RPMI7951 (cell line): Measurements from ENCODE around the gene PROC. TPM values are rescaled to one million over a fixed set of nuclear protein-coding genes. Genes with fewer than 3 reads are reported as not detected.
"Not testable (repeated sequence)": the region's sequence is repeated elsewhere in the genome, so short reads cannot be mapped to it uniquely, and the experiment has no call there.

Source experiments
- DNase-seq: peaks from one replicate; pipeline ENCODE4 v3.0.0-alpha.2; 2012; ENCODE audit warnings: low read depth
- total RNA-seq: library from RNA; depleted of rRNA; stranded (reverse); fragments of >200 nt; shearing (Covaris generic); gene quantifications from 2 replicates; pipeline ENCODE4 v1.2.3, GENCODE V29; 2014

PROC gene
- total RNA-seq, 1 experiment from 2014 or later = 0.48 TPM

DNA sequence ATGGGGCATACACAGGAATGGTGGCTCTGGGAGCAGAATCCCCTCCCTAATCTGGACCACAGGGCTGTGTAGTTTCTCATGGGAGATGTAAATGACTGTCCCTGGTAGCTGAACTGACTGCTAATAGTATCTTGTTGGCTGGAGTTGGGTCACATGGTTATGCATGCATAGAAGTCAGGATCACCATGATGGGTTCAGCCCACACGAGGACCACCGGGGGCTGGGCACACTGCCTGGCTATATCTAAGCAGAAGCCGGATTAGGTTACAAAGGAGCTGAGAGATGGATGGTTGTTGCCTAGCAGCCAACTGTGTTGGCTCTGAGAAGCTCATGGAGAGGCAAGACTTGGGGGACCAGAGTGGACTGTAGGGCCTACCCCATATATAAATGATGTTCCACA, 23.7 kb upstream of the PROC start:
- no peak for DNase-seq

DNA sequence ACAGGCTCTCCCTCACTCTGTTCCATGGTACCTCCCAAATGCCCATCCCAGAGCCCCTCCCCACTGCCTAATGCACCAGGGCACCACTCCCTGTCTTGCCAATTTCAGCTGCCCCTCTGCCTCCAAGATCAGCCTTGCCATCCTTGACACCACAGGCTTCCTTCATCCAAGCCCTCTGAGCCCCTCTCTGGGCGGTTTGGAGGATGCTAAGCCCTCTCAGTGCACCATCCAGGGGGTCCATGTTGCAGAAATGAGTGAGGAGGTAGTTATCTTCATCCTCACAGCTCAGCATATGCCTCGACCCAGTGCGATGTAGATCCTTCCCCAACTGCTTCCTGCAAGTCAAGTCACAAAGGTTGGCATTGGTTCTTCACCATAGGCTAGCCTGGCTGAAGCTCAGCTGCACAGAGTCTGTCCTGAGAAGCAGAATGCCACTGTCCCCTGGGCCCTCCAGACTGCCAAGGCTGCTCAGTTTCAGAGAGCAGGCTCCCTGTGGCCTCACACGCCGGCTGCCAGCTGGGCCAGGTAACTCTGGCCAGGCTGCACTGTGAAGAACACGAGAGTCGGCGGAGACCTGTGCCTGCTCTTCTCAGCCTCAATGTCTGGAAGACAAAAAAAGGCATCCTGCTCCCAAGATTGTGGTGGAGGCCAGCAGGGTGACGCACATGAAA, 20.5 kb upstream of the PROC start:
- no peak for DNase-seq

DNA sequence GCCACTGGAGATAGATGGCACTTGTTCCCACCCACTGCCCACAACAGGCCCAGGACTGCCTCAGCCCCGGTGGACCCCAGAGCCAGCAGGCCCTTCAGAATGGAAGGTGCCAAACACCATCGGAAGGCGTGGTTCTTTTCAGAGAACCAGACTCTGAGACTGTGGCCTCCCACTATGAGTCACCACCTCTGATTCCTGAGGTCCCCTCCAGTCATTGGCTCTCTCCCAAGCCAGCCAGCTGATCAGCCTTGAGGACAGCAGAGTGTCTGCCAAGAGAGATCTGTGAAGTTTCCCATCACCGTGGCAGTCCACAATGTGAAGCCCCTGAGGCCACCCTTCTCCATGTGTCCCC, 20.0 kb upstream of the PROC start:
- DNase-seq = peak; percentile 99

DNA sequence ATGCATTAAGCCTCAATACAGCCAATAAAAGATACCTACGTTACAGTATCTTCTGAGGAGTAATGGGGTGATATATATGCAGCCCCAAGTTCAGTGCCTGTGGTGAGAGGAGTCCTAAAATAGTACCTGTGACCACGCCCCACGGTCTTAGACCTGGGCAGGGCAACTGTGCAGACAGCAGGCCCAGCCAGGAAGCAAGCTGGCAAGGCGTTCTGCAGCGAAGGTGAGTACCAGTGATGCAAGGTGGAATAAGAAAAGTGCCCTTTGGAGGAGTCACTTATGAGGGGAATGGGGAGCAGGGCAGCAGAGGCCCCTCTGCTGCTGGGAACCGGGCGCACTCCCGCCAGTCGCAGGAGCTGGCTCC, 17.7 kb upstream of the PROC start:
- DNase-seq = no peak

DNA sequence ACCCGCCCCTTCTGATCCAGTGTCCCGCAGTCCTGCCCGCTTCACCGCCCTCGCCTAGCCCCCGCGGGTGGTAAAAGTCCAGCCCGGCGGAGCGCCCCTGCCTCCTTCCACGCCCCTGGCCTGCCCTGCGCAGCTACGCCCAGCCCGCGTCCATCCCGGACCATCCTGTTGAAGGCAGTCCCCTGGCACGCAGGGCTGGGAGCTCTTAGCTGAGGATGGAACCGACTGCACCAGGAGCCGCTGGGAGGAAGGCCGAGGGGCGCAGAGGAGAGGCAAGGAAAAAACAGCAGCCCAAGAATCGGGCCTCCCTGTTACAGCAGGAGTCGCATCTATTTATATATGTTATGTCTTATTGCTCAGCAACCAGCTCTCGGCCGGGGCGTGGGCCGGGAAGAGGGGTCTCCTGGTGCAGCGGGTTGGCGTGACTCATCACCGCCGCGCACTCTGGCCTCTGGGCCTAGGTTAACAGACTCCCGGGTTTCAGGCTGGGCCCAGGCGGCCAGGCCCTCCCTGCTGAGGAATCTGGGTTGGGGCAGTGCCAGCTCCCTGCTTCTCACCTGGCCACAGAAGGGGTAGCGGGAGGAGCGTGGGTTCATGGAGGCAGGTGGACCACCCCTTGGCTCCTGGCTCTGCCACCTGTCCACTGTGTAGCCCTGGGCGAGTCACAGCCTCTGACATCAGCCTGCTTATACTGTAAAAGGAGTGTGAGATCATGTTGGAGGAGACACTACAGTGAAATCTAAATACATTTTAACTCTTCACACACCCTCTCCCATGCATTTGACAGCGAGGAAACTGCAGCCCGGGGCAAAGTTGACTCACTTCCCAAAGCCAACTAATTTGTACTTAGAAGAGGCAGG, 17.1 kb upstream of the PROC start:
- peak; percentile 81 for DNase-seq

DNA sequence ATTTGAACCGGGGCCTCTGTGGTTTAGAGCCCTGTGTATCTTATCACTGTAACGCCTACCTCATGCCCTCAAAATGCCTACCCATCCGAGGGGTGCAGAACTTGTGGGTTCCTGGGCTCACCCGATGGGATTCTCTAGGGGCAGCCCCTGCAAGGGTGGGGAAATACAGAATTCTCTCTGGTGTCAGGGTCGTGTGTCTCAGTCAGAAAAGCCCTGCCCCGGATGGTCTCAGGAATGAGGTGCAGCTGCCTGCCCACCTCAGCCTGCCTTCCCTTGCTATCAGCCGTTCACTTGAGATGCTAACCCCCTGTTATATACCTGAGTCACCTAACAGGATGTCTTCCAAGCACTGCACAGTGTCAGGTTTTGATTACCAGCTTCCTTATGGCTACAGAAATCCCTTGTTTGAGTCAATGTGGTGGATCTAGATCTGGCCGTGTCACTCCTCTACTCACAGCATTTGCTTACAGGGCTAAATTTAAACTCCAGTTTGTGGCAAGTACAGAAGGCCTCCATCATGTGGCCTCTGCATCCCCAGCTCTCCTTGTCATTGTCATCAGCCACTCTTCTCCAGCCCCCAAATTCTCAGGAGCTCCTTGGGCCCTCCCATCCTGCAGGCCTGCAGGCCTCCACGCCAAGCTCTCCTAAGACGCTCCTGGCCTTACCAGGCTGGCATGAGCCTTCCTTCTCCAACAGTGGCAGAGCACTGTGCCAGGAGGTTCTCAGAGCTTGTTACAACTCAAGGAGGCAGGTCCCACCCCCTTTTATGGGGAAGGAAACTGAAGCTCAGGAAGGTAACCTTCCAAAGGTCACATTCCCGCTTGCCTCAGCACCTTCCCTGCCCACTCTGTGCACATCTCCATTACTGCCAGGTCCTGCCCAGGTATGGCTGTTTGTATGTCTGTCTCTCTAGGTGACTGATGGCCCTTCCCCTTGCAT, 16.2 kb upstream of the PROC start:
- DNase-seq = peak; percentile 24

DNA sequence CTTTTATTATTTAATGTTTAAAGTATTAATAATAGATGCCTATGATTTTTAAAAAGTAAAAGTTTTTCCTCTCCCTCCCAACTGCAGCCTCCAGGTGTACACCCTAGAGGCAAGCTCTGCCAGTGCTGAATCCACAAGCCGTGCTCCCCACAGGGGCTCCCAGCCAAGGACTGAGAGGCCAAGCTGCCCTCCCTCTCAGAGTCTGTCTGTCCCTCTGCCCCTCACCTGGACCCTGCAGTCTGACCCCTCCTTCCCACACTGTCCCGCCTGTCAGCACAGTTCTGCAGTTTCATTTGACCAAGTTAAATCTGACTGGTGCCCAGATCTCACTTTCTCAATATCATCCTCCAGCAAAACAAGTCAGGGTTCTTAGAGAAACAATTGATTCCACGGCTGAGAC, 14.8 kb upstream of the PROC start:
- DNase-seq = no peak

DNA sequence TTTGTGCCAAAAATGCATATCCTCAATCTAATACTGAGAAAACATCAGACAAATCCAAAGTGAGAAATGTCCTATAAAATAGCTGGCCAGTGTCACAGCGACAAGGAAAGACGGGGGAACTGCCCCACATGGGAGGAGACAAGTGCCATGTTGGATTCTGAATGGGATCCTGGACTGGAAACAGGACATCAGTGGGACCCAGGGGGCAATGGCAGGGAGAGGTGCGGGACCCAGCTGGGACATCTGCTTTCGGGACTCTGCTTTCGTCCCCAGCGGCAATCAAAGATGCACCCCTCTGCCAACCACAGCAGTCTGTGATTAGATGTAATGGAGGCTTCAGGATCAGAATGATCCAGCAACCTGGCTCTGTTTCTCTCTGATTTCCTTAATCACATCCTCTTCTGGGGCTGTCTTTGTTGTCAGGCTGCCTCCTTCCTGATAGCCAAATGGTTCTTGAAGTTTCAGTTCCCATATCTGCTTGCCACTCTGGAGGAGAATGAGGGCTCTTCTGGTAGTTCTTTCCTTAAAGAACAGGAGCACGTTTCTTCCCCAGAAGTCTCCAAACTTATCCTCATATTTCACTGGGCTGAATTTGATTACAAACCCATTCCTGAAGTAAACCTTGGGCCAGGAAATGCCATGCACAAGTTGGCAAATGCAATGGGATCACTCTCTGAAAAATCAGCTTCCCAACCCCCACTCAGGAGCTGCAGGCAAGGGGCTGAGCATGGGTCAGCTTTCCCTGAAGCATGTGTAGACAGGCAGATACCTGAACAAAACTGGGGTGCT, 13.6 kb upstream of the PROC start:
- no peak for DNase-seq

DNA sequence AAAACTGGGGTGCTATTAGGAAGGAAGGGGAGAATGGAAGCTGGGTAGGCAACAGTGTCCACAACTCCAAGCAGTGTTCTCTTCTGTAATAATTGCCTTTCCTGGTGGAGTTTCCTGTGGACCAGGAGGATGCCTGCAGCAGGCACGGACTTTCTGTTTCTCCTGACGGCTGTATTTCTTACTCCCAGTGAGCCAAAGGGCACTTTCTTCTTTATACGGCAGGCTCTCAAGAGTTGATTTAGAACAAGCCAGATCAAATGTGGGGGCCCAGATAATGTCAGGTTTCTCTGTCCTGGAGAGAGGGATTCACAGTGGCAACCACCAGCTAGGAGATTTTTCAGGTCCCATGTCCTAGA, 13.0 kb upstream of the PROC start:
- no peak for DNase-seq

DNA sequence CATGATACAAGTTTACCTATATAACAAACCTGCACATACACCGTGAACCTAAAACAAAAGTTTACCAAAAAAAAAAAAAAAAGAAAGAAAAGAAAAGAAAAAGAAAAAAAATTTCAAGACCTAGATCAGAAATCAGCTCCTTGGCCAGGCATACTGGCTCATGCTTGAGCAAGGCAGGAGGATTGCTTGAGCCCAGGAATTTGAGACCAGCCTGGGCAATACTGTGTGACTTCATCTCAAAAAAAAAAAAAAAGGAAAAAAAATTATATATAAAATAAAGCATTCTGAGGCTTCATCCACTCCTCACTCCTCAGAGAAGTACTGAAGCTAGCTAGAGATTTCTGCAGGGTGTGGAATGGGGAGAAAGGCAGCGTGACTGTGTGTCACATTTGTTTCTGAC, 11.8 kb upstream of the PROC start:
- DNase-seq = no peak

DNA sequence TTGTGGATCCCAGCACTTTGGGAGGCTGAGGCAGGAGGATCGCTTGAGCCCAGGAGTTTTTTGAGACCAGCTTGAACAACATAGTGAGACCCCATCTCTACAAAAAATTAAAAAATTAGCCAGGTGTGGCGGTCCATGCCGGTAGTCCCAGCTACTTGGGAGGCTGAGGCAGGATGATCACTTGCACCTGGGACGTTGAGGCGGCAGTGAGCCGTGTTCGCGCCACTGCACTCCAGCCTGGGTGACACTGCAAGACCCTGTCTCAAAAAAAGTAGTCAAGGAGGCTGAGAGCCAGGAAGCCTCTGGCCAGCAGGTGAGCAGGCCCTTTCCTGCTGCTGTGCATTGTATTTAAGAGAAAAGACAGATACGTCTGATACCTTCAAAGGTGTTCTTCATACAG, 11.1 kb upstream of the PROC start:
- DNase-seq = no peak

DNA sequence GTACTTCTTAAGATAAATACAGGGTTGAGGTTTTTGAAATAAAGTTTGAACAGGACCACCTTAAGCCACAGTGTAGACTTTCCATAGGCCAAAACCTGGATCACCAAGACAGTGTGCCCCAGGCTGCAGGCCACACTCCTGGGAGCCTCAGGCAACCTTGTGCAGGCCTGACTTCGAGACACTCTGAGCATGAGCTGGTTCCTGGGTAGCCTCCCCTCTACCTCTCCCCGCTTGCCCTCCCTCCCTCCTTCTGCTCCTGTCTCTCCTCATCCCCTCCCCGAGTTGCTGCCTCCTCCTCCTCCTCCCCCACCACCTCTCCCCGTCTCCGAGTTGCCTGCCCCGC, 10.6 kb upstream of the PROC start:
- DNase-seq = no peak

DNA sequence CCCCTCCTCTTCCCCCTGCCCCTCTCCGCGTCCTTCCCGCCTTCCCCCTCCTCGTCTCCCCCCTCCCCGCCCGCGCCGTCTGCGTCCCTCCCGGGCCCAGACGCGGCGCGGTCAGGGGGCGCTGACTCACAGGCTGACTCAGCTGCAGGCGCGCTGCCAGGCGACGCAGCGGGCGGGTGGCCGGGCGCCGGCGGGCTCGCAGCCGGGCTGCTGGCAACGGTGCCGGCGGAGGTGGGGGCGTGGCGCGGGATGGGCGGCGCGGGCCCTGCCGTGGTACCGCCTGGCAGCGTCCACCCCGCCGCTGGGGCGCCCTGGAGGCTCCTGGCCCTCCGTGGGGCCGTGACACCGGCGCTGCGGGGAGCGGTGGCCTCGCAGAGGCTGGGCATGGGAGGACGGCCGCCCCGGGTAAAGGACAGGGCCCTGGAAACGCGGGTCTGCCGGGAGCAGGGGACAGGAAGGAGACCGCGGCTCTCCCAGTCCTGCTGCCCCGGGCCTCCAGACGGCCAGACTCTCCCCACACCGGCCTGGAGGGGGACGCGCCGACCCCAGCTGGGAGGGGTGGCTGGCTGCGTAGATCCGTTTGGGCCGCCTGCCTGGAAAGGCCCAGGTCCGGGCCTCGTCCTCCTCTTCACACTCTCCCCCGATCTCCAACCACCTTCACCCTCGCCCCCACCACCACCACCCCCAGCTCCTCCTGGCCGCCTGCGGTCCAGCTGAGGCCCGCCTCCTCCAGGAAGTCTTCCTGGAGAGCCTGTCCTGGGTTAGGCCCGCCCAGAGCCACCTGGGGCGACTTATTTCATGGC, 10.0 kb upstream of the PROC start:
- DNase-seq = peak; percentile 91

DNA sequence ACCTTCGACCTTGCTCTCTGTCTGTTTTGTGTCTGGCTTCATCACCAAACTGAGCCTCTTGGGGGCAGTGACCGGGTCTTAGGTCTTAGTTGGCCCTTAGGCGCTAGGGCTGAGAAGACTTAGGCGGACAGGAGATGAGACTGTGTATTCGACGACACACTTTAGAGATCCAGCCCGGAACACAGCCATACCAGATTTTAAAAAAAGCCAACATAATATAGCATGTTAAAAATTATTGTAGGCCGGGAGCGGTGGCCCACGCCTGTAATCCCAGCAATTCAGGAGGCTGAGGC, 9.5 kb upstream of the PROC start:
- no peak for DNase-seq

DNA sequence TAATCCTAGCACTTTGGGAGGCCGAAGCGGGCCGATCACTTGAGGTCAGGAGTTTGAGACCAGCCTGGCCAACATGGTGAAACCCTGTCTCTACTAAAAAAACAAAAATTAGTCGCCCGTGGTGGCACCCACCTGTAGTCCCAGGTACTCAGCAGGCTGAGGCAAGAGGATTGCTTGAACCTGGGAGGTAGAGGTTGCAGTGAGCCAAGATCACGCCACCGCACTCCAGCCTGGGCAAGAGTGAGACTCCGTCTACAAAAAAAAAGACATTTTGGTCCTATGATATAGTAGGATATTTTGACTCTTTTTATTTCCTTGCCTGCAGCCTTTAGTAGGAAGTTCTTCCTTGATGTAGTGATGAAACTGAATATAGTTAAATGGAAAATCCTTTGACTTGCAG, 8.5 kb upstream of the PROC start:
- not testable (repeated sequence) for DNase-seq

DNA sequence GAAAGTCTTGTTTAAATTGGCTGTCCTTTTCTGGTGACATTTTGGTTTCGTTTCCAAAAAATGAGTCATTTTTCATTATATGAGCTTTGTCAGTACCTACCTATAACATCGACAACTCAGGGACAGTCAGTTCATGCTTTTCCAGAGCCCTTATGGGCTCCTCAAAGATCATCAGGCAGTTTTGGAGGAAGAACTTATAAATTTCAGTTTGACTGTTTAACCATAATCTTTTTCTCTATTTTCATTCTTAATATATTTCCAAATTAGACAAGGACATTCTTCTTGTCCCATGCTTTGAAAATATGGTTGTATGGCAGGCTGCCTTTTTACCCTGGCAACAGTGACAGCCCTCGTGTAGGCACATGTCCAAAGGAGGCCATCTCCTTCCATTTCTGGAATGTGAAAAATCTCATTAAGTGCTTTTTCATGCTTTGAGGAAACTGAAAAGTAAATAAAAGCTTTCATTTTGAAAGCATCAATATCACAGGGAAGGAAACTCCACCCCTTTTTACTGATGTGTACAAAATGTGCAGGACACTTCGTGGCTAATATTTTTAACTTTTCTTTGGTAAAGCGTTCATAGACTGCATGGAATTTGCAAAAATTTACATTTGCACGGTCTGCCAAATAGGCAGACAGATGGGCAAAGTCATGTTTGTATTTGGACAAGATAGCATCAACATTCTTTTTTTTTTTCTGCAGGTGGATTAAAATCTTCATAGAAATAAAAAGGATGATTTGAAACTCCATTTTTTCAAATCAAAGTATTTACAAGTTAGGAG, 7.2 kb upstream of the PROC start:
- peak; percentile 72 for DNase-seq

DNA sequence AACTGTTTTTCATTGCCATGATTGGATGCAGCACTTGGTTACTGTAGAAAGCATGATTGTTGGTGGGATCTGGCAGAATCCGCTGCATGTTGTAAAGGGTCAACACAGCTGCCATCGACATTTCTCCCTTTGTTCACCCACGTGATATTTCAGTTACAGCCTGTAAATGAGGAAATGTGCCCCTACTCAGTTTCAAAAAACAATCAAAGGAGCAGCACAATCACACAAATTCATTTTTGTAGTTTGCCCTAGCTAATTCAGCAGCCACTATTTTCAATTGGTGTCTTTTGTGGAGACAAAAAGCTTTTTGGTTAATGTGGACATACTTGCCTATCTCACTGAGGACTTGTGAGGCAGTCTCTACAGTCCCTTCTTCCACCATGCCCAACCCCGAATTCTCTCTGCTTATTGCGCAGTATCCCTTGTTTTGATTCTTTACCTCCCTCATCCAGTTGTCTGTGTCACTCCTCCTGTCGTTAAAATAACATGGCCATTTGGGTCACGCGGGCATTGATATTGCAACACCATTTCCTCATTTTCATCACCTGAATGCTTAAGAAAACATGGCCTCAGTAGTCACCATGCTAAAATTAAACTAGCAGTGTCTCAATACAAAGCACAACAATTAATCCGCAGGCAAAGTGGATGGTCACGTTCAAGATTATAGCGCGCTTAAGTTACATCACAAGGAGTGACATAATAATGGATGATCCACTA, 6.4 kb upstream of the PROC start:
- peak; percentile 22 for DNase-seq

DNA sequence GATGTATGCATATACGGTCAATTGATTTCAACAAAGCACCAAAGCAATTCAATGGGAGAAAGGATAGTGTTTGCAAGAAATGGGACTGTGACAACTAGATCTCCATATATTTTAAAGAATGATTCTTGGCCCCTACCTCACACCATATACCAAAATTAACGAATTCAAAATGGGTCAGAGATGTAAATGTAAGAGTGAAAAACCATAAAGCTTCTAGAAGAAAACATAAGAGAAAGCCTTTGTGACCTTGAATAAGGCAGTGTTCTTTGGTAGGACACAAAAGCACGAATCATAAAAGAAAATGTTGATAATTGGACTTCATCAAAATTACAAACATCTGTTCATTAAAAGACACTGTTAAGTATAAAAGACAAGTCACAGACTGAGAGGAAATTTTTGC, 5.0 kb upstream of the PROC start:
- peak; percentile 18 for DNase-seq

DNA sequence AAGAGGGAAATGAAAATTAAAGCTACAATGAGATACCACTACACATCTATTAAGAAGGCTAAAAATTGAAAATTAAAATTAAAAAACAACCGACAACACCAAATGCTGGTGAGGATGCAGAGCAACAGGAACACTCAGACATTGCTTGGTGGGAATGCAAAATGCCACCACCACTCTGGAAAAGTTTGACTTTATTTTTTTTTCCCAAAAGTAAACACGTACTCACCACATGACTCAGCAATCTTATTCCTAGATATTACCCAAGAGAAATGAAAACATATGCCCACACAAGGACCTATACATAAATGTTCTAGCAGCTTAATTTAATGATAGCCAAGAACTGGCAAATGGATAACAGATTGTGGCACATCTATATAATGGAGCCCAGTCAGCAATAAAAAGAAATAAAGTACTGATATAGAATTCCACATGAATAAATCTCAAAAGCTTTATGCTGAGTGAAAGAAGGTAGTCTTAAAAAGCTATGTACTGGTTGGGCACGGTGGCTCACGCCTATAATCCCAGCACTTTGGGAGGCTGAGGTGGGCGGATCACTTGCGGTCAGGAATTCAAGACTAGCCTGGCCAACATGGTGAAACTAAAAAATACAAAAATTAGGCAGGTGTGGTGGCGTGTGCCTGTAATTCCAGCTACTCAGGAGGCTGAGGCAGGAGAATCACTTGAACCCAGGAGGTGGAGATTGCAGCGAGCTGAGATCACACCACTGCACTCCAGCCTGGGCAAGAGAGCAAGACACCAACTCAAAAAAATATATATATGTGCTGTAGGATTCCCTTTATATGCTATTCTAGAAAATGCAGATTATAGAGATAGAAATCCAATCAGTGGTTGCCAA, 4.2 kb upstream of the PROC start:
- peak; percentile 67 for DNase-seq
